ENCODE measurements around the gene PHLPP2. TPM values are rescaled to one million over a fixed set of nuclear protein-coding genes. Genes with fewer than 3 reads are reported as not detected.

The PHLPP2 gene
- total RNA-seq, 6 experiments from 2014 or later = 2.3 to 9.8 (median 5.6) TPM

DNA sequence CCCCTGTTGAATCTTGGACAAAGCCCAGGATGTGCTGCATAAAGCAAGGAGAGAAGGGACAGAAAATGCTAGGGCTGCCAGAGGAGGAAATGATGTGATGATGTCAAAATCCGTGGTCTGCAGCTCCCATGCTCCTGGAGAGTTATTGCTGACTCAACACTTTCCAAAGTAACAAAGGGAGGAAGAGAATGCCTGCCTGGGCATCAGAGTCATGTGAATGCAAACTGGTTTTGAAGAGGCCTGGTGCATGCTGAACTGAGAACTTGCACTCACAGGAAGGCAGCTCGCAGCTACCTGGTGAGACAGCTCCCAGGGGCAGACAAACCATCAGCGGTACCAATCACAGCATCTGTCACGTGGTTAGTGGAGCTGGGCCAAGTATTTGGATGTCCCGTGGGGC lies 95.7 kb downstream of the PHLPP2 start:
- H3K27ac ChIP-seq = no peak overlapping the region
- intact Hi-C loops (cut with DNase I) = no loop called here
- TF ChIP-seq, protein P1, sequence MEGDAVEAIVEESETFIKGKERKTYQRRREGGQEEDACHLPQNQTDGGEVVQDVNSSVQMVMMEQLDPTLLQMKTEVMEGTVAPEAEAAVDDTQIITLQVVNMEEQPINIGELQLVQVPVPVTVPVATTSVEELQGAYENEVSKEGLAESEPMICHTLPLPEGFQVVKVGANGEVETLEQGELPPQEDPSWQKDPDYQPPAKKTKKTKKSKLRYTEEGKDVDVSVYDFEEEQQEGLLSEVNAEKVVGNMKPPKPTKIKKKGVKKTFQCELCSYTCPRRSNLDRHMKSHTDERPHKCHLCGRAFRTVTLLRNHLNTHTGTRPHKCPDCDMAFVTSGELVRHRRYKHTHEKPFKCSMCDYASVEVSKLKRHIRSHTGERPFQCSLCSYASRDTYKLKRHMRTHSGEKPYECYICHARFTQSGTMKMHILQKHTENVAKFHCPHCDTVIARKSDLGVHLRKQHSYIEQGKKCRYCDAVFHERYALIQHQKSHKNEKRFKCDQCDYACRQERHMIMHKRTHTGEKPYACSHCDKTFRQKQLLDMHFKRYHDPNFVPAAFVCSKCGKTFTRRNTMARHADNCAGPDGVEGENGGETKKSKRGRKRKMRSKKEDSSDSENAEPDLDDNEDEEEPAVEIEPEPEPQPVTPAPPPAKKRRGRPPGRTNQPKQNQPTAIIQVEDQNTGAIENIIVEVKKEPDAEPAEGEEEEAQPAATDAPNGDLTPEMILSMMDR (IDR thresholded peaks at IDR 0.05) = no peak
- TF ChIP-seq POLR2A (IDR thresholded peaks at IDR 0.05) = no peak
- WGBS (ENCODE audit: insufficient coverage, low coverage, low lambda C conversion rate, missing lambda C conversion rate) = 48% methylated on average over 2 of the region's 5 CpGs
- H3K4me1 ChIP-seq = peaks cover 0 to 6% (median 0%) of the 10 kb centered on the region in 4 donors
- H3K4me3 ChIP-seq = no peak overlapping the region
- no peaks in the 10 kb centered on the region for H3K36me3 ChIP-seq
- ATAC-seq (peak in 2 of 4 donors; percentile 9 to 20), DNase-seq (no peak)
- no peaks in the 10 kb centered on the region for H3K27me3 ChIP-seq
- H3K9me3 ChIP-seq = no peaks in the 10 kb centered on the region

- Histone ChIP-seq H3K4me1 (peaks cover 0 to 15% (median 0%) of the 10 kb centered on the region in 4 donors), H3K9me3 (no peaks in the 10 kb centered on the region), H3K27me3 (no peaks in the 10 kb centered on the region), H3K27ac (no peak overlapping the region), H3K36me3 (no peaks in the 10 kb centered on the region), H3K4me3 (no peak overlapping the region)
- intact Hi-C loops (cut with DNase I) = no loop called here
- WGBS (ENCODE audit: insufficient coverage, low coverage, low lambda C conversion rate, missing lambda C conversion rate) = 90% methylated on average over 2 of the region's 7 CpGs
- no peak for TF ChIP-seq POLR2A (IDR thresholded peaks at IDR 0.05)
- TF ChIP-seq, protein P1 (IDR thresholded peaks at IDR 0.05) = no peak
- no peak for ATAC-seq
- no peak for DNase-seq
Measured at GRCh38 chr16:71627731-71628181, 96.7 kb downstream of the PHLPP2 start.

- ATAC-seq = peak; percentile 44 to 68 (median 50)
- H3K4me1 ChIP-seq = peaks cover 0 to 16% (median 0%) of the 10 kb centered on the region in 4 donors
- no peaks in the 10 kb centered on the region for H3K36me3 ChIP-seq
- no peak overlapping the region for H3K27ac ChIP-seq
- intact Hi-C loops (cut with DNase I) = no loop called here
- H3K9me3 ChIP-seq = no peaks in the 10 kb centered on the region
- H3K4me3 ChIP-seq = peak overlapping the region; percentile 65 to 85 (median 74)
- TF ChIP-seq, protein P1 (IDR thresholded peaks at IDR 0.05) = no peak
- TF ChIP-seq POLR2A (IDR thresholded peaks at IDR 0.05) = no peak
- 18% methylated on average over 4 of the region's 13 CpGs for WGBS (ENCODE audit: insufficient coverage, low coverage, low lambda C conversion rate, missing lambda C conversion rate)
- H3K27me3 ChIP-seq = no peaks in the 10 kb centered on the region
- DNase-seq = peak; percentile 42 to 62 (median 51)
Measured at GRCh38 chr16:71626858-71627213, 97.7 kb downstream of the PHLPP2 start.

- peak within 1 kb of the TSS; percentile 65 to 85 (median 74) for H3K4me3 ChIP-seq
- ATAC-seq (peak; percentile 57 to 62 (median 62)), DNase-seq (peak; percentile 80 to 85 (median 85))
- no peaks in the 10 kb centered on the region for H3K27me3 ChIP-seq
- no peaks in the 10 kb centered on the region for H3K9me3 ChIP-seq
- H3K27ac ChIP-seq = peak within 1 kb of the TSS in 2 of 3 donors; percentile 29 to 63
- no CpG with 5 or more reads among the region's 98 CpGs for WGBS (ENCODE audit: insufficient coverage, low coverage, low lambda C conversion rate, missing lambda C conversion rate)
- intact Hi-C loops (cut with DNase I) = no loop called here
- H3K4me1 ChIP-seq = peaks cover 0 to 16% (median 0%) of the 10 kb centered on the region in 4 donors
- H3K36me3 ChIP-seq = no peaks in the 10 kb centered on the region
- TF ChIP-seq, protein P1 (IDR thresholded peaks at IDR 0.05) = no peak
- TF ChIP-seq POLR2A (IDR thresholded peaks at IDR 0.05) = peak; percentile 27
Measured at GRCh38 chr16:71626018-71626857, 98.3 kb downstream of the PHLPP2 start, which contains the start of gene MARVELD3. MARVELD3 (plus strand) TSS chr16:71626184; CDS start chr16:71626230, 46 bp downstream.
